IPS-18c (cell line): ENCODE measurements around the gene RHOXF1.
"Not testable (repeated sequence)": the region's sequence is repeated elsewhere in the genome, so short reads cannot be mapped to it uniquely, and the experiment has no call there.

ENCODE experiments used
- H3K4me3 ChIP-seq: 2 replicates; pipeline ENCODE4 v1.7.0; 2013; ENCODE audit warnings: low read depth, mild to moderate bottlenecking, low read length, moderate library complexity; ENCODE audit not compliant: insufficient read depth
- H3K9me3 ChIP-seq: one replicate; pipeline ENCODE4 v1.6.1; 2013; ENCODE audit warnings: mild to moderate bottlenecking, low read length, moderate library complexity; ENCODE audit not compliant: control insufficient read depth, insufficient read depth

The RHOXF1 gene, protein sequence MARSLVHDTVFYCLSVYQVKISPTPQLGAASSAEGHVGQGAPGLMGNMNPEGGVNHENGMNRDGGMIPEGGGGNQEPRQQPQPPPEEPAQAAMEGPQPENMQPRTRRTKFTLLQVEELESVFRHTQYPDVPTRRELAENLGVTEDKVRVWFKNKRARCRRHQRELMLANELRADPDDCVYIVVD

DNA sequence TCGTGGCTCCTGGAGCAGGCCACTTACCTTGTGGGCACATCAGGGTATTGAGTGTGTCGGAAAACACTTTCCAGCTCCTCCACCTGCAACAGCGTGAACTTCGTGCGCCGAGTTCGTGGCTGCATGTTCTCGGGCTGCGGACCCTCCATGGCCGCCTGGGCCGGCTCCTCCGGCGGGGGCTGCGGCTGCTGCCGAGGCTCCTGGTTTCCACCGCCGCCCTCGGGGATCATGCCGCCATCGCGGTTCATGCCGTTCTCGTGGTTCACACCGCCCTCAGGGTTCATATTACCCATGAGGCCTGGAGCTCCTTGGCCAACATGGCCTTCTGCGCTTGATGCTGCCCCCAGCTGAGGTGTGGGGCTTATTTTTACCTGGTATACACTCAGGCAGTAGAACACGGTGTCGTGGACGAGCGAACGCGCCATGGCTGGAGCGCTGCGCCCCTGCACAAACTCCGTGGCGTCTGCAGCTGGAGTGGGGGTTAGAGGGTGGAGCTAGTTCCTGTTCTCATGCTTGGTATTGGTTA lies at the start of gene RHOXF1:
RHOXF1 (minus strand) TSS at position 476 of the 526 bp plus-strand sequence; CDS start at position 425, 51 bp downstream.
- Histone ChIP-seq H3K4me3 (no peak within 1 kb of the TSS), H3K9me3 (no peaks in the 10 kb centered on the region)

- not testable (repeated sequence) for H3K4me3 ChIP-seq, H3K9me3 ChIP-seq
Observed at GRCh38 chrX:120159086-120159485, 43.4 kb upstream of the RHOXF1 start.

- not testable (repeated sequence) for H3K9me3 ChIP-seq
Observed at GRCh38 chrX:120158313-120158712, 42.6 kb upstream of the RHOXF1 start, which contains the start of gene RHOXF2. Gene RHOXF2 (plus strand): TSS chrX:120158613. CDS start chrX:120158751, 138 bp downstream.

GRCh38 chrX:120150109-120150744 lies 34.5 kb upstream of the RHOXF1 start:
- H3K9me3 ChIP-seq, result peaks cover 16% of the 10 kb centered on the region
- not testable (repeated sequence) for H3K4me3 ChIP-seq

More at GRCh38 chrX:120158313-120158712, 42.6 kb upstream of the RHOXF1 start, which contains the start of gene RHOXF2:
- not testable (repeated sequence) for H3K4me3 ChIP-seq

DNA sequence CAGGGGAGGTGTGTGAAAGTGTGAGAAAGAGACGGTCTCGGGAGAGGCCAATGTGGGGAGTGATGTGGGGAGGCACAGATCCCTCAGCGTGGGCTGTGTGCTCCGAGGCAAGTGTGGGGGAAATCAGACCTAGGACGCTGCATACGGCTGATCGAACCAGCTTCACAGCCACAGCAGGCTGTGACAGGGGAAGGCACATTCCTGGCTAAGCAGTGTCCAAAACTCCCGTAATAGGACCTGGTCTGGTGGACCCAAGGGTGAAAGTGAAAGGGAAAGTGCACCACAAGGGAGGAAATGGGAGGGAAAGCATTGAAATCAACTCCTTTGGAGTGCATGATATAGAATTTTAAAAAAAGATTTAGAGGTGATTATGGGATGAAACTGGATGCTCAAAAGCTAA lies 31.8 kb upstream of the RHOXF1 start:
- Histone ChIP-seq H3K4me3 (peak overlapping the region; percentile 15; the same call in 1 of the 2 replicates), H3K9me3 (peaks cover 16% of the 10 kb centered on the region)

DNA sequence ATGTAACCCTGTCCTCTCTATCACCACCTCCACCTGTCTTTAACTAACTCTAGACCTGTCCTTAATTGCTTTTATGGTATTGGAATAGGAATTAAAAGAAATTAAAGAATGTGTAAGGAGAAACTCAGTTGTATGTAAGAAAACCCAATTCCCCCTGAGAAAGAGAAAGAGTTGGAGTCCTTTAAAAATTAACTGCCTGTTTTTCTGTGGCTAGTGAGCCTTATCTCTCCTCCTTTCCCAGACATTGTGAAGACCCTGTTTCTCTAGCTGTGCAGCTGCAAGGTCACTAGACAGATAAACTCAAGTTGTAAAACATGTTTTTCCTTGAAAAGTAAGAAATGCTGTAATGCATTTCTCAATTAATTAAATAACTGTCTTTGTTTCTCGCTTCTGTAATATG lies 30.6 kb upstream of the RHOXF1 start:
- H3K4me3 ChIP-seq, result not testable (repeated sequence)
- H3K9me3 ChIP-seq, result peaks cover 16% of the 10 kb centered on the region

- no peak overlapping the region for H3K4me3 ChIP-seq
Observed at GRCh38 chrX:120145295-120145925, 29.7 kb upstream of the RHOXF1 start.

GRCh38 chrX:120144178-120144844 lies 28.6 kb upstream of the RHOXF1 start:
- peaks cover 16% of the 10 kb centered on the region for H3K9me3 ChIP-seq
- H3K4me3 ChIP-seq, result no peak overlapping the region; the same call in 1 of the 2 replicates

More at GRCh38 chrX:120145295-120145925, 29.7 kb upstream of the RHOXF1 start:
- peaks cover 16% of the 10 kb centered on the region for H3K9me3 ChIP-seq

- H3K4me3 ChIP-seq, result no peak overlapping the region
- H3K9me3 ChIP-seq, result no peaks in the 10 kb centered on the region
Observed at GRCh38 chrX:120140293-120140981, 24.7 kb upstream of the RHOXF1 start.

DNA sequence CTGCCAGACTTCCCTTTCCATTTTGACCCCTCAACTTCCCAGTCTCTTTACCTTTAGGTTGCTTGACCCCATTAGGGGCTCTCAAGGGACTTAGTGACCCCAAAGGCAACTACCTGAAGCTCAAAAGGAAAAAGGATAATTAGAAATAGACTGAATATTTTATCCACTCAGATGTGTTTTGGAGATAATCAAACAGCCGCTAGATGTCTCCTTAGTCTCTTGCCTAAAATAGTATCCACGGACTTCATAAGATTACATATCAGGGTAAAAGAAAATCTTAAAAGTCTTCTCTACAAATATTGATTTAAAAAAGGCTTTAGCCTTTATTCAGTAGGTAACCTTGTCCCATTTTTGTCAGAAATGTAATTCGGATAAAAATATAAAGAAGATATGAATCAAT lies 21.7 kb upstream of the RHOXF1 start:
- H3K9me3 ChIP-seq, result no peaks in the 10 kb centered on the region
- H3K4me3 ChIP-seq, result no peak overlapping the region

GRCh38 chrX:120136840-120137239 lies 21.1 kb upstream of the RHOXF1 start:
- Histone ChIP-seq H3K4me3 (no peak overlapping the region), H3K9me3 (no peaks in the 10 kb centered on the region)

- Histone ChIP-seq H3K9me3 (no peaks in the 10 kb centered on the region), H3K4me3 (no peak overlapping the region)
Observed at GRCh38 chrX:120136128-120136527, 20.4 kb upstream of the RHOXF1 start.

- H3K4me3 ChIP-seq, H3K9me3 ChIP-seq: not testable (repeated sequence)
Observed at GRCh38 chrX:120128306-120128846, 12.7 kb upstream of the RHOXF1 start.

DNA sequence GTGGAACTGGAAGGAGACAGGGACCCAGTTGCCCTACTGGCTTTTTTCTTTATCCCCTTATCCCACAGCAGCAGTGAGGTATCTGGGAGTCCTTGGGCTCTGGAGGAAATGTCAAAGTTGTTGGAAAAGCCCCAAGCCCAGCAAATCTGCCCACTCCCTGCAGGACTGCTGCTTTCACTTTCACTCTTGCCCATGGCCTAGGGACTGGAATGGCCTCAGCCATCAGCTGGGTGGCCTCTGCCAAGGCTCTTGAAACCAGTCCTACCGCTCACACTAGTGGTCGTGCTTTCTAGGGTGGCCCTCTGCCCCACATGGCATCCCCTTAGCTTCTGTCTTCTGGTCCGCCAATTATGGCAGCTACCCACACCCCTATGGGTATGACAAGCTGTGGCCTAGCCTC lies 9.7 kb upstream of the RHOXF1 start:
- H3K9me3 ChIP-seq, result peaks cover 2% of the 10 kb centered on the region
- no peak overlapping the region for H3K4me3 ChIP-seq

- H3K9me3 ChIP-seq, result peaks cover 2% of the 10 kb centered on the region
- no peak overlapping the region for H3K4me3 ChIP-seq
Observed at GRCh38 chrX:120120223-120120622, 4.5 kb upstream of the RHOXF1 start.

DNA sequence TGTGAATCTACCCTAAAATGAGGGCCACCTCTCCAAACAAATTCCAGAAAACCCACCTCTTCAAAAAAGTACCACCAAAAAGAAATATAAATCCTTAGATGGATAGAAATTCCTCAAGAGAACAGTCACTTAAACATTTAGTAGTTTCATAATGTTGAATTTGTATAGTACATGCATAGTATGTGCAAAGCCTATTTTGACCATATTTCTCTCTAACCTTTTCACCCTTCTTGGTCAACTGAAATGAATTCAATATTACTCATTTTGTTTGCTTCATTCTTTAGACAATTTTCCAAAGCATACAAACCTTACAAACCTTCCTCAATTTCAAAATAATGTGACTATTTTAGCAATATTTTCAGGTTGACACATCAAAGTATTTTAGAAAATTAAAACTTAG lies 4.1 kb downstream of the RHOXF1 start:
- H3K9me3 ChIP-seq, result peaks cover 2% of the 10 kb centered on the region
- H3K4me3 ChIP-seq, result no peak overlapping the region

GRCh38 chrX:120109378-120109777 lies 6.3 kb downstream of the RHOXF1 start:
- Histone ChIP-seq H3K4me3 (no peak overlapping the region), H3K9me3 (peaks cover 2% of the 10 kb centered on the region)
